ENCODE measurements around the gene SLCO4C1.

SLCO4C1 gene, protein sequence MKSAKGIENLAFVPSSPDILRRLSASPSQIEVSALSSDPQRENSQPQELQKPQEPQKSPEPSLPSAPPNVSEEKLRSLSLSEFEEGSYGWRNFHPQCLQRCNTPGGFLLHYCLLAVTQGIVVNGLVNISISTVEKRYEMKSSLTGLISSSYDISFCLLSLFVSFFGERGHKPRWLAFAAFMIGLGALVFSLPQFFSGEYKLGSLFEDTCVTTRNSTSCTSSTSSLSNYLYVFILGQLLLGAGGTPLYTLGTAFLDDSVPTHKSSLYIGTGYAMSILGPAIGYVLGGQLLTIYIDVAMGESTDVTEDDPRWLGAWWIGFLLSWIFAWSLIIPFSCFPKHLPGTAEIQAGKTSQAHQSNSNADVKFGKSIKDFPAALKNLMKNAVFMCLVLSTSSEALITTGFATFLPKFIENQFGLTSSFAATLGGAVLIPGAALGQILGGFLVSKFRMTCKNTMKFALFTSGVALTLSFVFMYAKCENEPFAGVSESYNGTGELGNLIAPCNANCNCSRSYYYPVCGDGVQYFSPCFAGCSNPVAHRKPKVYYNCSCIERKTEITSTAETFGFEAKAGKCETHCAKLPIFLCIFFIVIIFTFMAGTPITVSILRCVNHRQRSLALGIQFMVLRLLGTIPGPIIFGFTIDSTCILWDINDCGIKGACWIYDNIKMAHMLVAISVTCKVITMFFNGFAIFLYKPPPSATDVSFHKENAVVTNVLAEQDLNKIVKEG

GRCh38 chr5:102296178-102296817, at the start of gene SLCO4C1:
TSS of gene SLCO4C1 (minus strand) at chr5:102296284. CDS start at chr5:102296262, 22 bp downstream.
- DNase-seq = peak; percentile 86

DNA sequence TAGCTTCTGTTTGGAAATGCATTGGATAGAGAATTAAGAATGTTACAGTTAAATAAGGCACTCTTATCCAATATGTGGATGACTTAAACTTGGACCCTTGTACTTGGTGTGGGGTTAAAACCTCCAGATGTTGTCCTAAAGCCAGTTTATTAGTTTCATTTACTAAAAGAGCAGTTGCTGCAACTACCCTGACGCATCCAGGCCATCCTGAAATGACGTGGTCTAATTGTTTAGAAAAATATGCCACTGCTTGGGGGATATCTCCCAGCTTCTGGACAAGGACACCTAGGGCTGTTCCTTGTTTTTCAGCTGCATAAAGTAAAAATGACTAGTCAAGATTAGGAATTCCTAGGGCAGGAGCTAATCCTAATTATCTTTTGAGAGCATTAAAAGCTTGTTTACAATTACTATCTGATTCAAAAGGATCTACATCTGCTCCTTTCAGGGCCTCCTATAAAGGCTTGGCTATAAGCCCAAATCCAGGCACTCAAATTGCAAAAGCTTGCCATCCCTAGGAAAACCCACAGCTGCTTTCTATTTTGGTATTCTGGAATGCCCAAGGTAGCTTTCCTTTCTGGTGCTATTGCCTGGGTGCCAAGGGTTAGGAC, 45.7 kb upstream of the SLCO4C1 start:
- DNase-seq = no peak

DNA sequence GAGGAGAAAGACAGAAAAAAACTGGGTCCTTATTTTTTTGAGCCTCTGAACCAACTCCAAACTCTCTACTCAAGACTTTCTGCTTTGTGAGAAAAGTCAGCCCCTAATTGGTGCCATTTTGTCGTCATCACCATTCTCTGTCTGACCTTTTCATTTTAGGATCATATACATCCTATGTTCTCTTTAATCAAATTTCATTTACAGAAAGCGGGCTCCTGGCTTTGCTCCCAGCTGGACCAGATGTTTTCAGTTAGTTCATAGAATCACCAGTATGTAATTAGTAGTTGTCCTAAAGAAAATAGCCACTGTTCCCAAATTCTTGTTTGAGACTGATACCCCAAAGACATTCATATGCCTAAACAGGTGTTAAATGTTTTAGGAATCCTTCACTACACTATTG, 28.6 kb upstream of the SLCO4C1 start:
- DNase-seq = no peak

GRCh38 chr5:102318801-102319200, 22.7 kb upstream of the SLCO4C1 start:
- DNase-seq = peak; percentile 7

DNA sequence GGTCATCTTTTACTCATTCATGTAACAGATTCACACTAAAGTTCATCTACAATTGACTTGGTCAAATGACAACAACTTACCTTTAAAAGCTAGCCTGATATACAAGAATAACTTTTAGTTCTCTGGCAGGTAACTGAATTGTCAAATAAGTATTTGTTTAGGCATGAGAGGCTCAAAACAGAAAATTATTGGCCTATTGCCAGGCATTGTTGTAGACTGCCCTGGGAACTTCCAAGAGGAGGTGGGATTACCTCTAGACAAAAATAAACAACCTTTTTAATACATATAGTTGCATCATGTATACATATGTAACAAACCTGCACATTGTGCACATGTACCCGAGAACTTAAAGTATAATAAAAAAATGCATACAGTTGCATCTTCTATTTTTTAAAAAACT, 18.2 kb upstream of the SLCO4C1 start:
- DNase-seq = no peak

DNA sequence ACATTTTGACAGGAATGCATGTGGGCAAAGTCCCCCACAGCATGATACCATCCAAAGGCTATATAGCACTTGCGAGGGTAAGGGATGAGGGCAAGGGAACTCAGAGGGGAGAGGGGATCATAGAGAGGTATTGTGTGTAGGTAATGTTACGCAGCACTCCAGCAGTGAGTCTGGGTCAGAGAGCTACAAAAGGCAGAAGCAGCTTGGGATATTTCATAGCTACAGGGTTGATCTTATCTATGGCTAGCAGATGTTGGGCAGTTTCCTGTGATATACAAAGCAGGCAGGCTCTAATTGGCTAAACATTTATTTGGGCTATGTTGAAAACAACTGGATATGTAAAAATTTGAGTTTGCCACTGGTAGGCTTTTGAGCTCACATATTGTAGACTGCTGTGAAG, 17.8 kb upstream of the SLCO4C1 start:
- no peak for DNase-seq

DNA sequence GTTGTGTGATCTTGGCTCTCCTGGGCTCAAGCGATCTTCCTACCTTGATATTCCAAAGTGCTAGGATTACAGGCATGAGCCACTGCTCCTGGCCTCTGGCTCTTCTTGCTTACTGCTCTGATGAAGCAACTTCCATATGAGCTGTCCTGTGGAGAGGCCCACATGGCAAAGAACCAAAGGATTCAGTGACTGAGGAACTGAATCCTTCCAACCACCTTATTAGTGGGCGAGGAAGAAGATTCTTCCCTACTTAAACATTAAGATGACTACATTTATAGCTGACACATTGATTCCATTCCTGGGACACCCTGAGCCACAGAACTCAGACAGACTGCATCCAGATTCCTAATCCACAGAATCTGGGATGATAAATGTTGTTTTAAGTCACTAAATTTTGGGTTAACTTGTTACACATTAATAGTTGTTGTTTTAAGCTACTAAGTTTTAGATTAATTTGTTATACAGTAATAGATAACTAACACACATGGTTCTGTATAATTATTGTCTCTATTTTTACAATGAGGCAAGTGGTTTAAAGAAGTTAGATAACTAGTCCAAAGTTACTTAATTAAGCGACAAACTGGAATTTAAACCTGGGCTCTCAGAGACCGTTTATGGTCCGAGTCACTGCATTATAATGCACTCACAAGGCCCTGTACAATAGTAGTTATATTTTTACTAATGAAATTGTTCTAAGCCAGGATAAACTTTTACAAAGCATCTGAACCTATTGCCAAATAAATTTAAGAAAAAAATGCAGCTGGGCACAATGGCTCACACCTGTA, 16.7 kb upstream of the SLCO4C1 start:
- DNase-seq = peak; percentile 66

DNA sequence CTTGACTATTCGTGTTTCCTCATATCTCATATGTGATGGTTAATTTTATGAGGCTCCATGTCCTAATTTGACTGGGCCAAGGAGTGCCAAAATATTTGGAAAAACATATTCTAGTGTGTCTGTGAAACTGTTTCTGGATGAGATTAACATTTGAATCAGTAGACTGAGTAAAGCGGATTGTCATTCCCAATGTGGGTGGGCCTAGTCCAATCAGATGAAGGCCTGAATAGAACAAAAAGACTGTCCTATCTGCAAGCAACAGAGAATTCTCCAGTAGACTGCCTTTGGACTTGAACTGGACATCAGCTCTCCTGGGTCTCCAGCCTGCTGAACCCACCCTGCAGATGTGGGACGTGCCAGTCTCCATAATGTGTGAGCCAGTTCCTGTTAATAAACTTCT, 13.5 kb upstream of the SLCO4C1 start:
- no peak for DNase-seq

- DNase-seq = no peak
These were observed 11.1 kb upstream of the SLCO4C1 start for GRCh38 chr5:102307232-102307631.

GRCh38 chr5:102306121-102306520, 10.0 kb upstream of the SLCO4C1 start:
- DNase-seq = no peak

GRCh38 chr5:102295534-102296177, 428 bp downstream of the SLCO4C1 start:
- no peak for DNase-seq

GRCh38 chr5:102294886-102295395, 1.1 kb downstream of the SLCO4C1 start:
- DNase-seq = no peak

- DNase-seq = no peak
These were observed 6.1 kb downstream of the SLCO4C1 start for GRCh38 chr5:102290004-102290403.

DNA sequence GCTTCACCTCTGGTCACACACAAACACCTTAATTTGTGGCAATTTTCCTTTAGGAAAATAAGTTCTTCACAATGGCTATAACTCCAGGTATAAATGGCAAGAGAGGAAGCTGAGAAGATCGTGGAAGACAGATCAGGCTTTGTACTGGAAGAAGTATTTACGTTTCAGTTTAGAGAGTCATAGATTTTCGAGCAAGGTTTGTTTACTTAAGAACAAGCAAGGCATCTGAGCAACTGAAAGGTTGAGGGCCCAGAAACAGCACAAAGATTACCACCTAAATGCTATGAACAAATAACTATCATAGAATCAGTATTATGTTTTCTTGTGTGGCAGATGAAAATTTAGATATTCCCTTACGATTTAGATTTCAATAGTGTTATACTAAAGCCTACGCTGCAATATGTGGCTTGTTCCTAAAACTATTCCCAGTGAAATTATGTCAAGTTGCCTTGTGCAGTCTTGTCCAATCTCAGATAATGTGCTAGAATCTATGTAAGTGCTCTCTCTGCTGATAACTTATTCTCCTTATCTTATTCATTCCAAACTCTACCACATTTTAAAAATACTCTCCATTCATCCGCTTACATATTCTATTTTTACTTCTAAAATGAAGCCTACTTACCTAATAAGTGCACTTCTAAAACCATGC, 6.7 kb downstream of the SLCO4C1 start:
- DNase-seq = no peak

DNA sequence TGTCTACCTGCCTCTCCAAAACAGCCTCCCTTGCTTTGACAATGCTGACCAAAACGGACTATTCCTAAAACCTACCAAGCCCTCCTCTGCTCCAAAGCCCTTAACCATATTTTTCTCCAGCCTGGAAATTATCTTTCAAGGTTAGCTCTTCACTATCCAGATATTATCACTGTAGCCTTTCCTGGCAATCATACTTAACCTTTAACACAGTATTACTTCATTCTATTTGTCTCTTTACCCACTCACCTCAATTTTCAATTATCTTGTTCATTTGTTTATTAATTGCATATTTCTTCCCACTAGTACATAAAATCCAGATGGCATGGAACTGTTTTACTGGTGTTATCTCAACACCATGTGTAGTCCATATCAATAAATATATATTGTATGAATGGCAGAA, 7.5 kb downstream of the SLCO4C1 start:
- DNase-seq = no peak

GRCh38 chr5:102286476-102286875, 9.6 kb downstream of the SLCO4C1 start:
- peak; percentile 63 for DNase-seq

DNA sequence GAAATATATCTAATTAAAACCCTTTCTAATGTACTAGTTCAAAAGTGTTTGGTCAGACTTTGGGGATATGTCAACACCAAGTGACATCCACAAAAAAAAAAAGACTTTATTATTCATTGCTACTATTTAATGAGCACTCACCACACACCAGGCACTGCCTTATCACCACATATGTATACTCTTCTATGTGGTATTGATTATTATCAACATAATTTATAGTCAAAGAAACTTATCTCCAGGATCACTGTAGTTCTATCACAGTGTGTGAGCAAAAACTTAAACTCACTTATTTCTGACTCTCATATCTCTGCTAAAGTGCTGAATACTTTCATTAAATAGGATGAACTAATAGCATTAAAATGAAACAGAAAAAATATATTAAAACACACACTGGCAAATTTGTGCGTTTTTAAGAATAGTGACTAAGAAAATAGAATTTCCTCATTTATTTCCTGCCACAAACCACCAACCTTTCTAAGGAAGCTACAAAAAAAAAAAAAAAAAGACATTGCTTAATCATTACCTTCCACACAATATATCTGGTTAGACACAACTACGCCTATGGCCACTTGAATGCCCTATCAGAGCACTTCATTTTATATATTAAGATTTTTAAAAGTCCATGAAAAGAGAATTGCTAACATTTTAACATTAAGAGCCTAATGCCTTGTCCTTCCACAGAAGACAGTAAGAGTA, 12.8 kb downstream of the SLCO4C1 start:
- DNase-seq = peak; percentile 88

DNA sequence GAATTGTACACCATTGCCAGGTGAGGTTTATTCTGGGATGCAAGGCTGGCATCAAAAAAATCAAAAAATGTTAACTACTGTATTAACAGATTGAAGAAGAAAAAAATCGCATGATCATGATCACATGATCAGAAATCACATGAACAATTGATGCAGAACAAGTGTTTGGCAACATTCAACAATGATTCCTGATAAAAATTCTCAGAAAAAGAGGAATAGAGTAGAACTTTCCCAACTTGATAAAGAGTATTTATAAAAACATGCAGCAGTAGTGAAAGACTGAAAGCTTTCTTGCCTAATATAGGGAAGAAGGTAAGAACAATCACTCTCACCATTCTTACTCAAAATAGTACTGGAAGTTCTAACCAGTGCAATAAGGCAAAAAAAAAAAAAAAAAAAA, 16.4 kb downstream of the SLCO4C1 start:
- DNase-seq = no peak

DNA sequence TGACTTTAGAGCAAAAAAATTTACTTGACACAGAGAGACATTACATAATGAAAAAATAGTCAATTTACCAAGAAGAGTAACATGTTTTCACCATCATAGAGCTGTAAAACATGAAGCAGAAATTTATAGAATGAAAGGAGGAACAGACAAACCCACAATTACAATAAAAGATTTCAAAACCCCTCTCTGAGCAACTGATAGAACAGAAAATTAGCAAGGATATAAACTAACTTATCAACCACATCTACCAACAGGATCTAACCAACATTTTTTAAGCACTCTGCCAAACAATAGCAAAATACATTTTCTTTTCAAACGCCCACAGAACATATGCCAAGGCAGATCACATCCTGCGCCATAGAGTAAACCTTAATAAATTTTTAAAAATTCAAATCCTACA, 17.9 kb downstream of the SLCO4C1 start:
- DNase-seq = peak; percentile 55

DNA sequence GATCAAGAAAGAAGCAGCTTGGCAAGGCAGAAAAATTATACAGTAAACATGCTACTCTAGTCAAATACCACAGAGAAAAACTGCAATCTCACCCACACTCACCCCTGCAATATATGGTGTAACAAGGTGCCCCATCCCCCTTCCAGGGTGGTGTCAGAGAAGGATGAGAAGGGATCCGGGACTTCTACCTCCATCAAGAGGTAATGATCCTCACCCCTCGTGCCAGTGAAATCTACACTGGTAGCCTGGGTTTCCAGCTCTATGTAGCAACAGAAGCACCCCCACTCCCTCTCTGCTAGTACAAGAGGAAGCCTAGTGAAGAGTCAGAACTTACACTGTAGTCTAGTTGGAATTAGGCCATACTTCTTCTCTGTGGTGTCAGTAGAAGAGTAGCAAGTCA, 18.9 kb downstream of the SLCO4C1 start:
- peak; percentile 59 for DNase-seq

- DNase-seq = no peak
These were observed 24.3 kb downstream of the SLCO4C1 start for GRCh38 chr5:102271759-102272158.

Data from MV-4-11 (cell line).